ENCODE results near the gene PDSS2.
A peak's percentile ranks its signal among the peaks of the same experiment; 100 is the strongest.
"Not testable (repeated sequence)": the region's sequence is repeated elsewhere in the genome, so short reads cannot be mapped to it uniquely, and the experiment has no call there.

Gene PDSS2

DNA sequence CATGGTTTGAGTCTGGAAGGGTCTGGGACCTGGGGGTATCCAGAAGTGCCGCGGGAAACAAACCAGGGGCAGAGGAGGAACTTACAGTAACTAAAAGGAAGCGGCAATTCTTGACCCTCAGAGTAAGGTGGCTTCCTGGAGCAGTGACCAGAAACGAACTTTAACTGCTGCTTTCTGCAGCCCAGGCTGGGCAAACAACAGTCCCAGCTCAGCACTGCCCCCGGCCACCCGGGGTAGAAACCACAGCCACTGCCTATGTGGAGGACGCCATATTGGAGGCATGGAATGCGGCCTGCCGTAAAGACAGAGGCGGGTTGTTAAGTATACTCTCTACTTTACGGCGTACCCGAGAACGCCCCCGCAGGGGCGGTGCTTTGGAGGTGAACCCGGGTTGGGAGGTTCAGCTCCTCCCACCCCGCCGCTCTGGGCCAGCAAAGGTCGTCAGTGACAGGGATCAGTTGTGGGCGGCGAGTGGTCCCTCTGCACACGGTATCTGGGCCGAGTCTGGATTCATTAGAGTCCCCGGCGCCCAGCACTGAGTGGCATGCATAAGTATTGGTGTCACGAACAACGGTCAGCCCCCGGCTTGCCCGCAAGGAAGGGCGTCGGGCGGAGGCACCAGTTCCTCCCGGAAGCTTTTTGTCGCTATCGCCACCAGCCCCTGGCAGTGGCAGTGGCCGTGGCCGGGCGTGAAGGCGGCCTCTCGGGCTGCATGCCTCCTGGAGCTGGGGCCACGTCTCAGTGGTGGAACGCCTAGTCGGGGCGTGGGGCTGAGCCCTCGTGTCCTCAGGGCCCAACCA is at the start of gene PDSS2:
PDSS2 (minus strand) TSS at position 282 of the 800 bp plus-strand sequence; CDS start at position 3, 279 bp downstream.
- peak; percentile 93 to 98 (median 97) for DNase-seq (ENCODE audit: low read depth in 3 of 3)

GRCh38 chr6:107506145-107506544 is 46.8 kb upstream of the PDSS2 start:
- DNase-seq (ENCODE audit: low read depth in 3 of 3): no peak

DNA sequence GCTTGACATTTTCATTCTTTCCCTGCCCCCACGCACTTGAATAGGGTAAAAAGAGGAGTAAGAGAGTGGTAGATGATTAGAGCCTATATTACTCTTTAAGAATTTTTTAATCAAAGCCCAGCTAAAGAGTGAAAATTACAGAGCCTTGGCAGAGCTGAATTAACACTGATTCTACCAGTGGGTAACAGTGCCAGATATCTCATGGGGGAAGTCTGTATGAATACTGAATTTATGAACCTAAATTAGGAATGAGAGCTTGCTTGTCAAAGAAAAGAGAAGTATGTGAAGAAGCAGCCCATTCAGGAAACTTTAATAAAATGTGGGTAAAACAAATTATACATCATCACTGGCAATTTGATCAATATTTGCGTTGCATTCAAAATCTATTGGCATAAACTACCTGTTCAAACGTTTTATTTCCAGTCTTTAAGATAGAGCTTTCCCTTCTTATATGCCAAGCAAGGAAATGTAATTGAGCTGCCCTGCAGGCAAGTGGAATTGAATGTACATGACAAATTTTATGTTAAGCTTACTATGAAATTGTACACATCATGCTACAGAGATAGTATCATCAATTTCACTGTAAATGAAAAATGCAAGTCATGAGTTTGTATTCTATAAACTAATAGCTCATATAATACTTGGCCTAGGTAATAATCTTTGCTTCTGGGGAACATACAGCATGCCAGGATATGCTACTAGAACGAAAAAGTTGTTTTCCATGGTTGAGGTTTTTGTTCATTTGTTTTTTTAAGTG is 45.1 kb upstream of the PDSS2 start:
- no peak for DNase-seq (ENCODE audit: low read depth in 3 of 3)

- DNase-seq (ENCODE audit: low read depth in 3 of 3): no peak
Measured at GRCh38 chr6:107496892-107497684, 37.7 kb upstream of the PDSS2 start.

GRCh38 chr6:107495971-107496370 is 36.6 kb upstream of the PDSS2 start:
- no peak for DNase-seq (ENCODE audit: low read depth in 3 of 3)

GRCh38 chr6:107495196-107495643 is 35.9 kb upstream of the PDSS2 start:
- DNase-seq (ENCODE audit: low read depth in 3 of 3): no peak

GRCh38 chr6:107493158-107494057 is 34.0 kb upstream of the PDSS2 start:
- DNase-seq (ENCODE audit: low read depth in 3 of 3): no peak

DNA sequence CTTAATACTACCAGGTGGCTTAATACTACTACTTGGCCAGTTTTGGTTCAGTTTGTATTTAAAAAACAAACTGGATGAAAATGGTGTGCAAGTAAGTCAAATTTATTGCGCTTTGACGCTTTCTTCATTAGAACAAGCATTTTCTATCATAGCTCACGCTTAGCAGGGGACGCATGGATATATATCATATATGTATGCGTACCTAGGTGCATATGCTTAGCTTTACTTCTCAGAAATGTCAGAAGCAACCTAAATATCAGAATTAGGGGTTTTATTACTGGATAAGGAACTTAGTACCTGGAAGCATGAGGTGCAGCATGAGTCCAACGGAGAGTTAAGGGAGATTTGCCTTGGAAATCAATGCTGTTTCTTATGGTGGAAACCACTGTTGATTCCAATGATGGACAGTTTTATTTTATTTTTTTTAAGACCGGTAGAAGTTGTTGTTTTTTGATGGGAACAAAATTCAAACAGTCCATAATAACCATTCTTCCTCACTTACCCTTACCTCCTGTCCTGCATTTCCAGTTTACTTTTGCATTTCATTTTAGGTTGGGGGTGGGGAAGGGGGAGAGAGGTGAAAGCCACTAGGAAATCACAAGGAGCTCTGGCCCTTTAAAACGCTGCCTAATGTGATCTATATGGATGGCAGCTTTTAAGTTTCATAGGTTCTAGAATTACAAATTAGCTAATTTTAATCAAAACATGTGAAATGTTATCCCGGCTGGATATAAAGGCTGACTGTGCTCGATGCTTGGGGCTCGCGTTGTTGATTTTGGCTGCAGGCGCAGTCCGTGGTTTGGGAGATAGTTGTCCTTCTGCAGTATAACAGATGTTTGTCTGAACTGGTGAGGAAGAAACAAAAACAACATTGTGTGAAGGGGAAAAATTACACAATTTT is 32.6 kb upstream of the PDSS2 start:
- no peak for DNase-seq (ENCODE audit: low read depth in 3 of 3)

GRCh38 chr6:107491138-107491609 is 31.8 kb upstream of the PDSS2 start:
- no peak for DNase-seq (ENCODE audit: low read depth in 3 of 3)

GRCh38 chr6:107490566-107491137 is 31.3 kb upstream of the PDSS2 start:
- DNase-seq (ENCODE audit: low read depth in 3 of 3): no peak

DNA sequence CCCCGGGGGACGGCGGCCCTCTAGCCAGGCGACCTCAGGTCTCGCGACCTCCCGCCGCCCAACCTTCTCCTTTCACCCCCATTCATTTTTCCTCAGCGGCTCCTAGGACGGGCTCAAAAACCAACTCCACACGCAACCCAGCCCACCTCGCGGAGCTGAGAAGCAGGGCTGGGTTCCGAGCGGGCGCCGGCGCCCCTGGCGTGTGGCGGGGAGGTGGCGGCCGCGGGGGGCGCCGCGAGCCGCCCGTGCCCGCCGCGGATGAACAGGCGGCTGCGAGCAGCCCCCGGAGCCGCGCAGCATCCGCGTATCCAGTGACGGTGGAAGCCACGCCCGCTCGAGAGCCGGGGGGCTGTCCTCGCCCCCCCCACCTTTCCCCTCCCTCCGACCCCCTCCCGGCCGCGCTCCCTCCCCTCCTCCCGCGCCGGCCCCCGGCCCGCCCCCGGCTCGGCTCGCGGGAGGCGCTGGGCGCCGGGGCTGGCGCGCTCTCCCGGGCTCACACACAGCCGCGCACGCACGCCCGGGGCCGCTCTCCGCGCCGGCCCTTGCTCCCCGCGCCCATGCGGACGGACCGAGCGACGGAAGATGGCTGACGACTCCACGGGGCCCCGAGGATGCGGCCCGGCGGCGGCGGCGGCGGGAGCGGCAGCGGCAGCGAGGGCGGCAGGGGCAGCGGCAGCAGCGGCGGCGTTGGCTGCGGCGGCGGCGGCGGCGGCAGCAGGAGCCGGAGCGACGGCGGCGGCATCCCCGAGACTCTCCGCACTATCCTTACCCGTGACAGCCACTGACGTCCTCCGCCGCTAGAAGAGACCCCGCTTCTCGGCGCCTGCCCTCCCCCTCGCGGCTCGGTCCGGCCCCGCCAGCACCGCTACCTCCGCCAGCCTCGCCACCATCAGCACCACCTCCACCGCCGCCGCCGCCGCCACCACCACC is 30.5 kb upstream of the PDSS2 start, which contains the start of gene SOBP:
SOBP (plus strand) TSS at position 482 of the 930 bp plus-strand sequence. CDS start 500 bp downstream, outside the sequence.
- DNase-seq (ENCODE audit: low read depth in 3 of 3): peak in 1 of 3 donors; percentile 28

DNA sequence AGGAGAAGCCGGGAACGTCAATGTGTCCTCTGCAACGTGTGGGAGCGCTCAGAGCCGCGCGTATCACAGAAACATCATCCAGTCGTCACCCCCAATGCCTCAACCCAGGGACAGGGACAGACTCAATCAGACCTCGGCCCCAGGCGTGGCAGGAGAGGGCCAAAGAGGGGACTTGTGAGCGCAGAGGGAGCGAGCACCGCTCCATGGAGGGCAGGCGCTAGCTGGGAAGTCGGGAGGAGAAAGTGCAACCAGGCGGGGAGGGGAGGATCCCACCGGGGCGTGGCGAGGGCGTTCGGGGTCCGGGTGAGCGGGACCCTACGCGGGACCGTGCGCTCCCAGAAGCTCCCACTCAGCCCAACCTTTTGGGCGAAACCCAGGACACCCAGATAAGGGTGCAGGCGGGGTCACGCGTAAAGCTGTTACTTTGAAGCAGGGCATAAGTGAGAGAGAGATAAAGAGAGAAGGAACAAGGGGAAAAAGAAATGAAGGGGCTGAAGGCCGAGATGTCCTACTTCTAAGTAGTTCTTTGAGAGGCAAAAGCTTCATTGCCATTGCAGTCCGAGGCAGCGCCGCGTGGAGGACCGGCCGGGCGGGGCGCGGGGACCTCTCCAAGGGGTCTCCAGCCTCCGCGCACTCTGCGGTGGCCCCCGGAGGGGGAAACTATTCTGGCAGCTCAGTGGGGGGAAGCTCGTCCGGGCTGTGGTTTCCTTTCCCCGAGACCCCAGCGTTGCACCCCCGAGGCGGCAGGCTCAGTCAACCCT is 29.7 kb upstream of the PDSS2 start:
- peak in 1 of 3 donors; percentile 9 for DNase-seq (ENCODE audit: low read depth in 3 of 3)

DNA sequence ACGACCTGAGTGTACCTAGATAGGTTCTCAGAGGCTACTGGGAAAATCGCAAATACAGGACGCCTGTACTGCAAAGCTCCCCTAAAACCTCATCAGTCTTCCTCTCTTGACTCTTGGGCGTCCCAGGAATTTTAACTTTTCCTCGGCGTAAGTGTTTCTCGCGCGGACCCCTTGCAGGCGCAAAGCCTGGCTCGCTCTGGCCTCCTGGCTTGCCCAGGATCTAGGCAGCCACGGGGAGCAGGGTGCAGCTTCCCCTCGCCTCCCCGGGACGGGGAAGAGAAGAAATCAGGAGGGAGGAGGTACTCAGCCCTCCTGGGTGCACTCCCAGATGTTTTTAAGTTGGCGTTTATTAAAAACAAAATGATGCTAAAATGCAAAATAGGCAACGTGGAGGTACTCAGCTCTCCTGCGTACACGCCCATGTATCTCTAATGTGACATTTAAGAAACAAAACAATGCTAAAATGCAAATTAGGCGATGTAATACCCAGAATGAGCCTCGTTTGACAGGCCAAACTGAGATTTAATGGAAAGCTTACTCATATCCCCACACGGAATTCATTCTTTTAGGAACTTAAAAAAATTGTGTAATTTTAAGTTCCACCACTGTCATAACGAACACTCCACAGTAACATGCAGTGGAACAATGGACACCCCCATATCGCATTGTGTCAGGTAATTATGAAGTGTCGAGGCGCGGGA is 29.0 kb upstream of the PDSS2 start:
- DNase-seq (ENCODE audit: low read depth in 3 of 3): no peak

- no peak for DNase-seq (ENCODE audit: low read depth in 3 of 3)
Measured at GRCh38 chr6:107485157-107485556, 25.8 kb upstream of the PDSS2 start.

DNA sequence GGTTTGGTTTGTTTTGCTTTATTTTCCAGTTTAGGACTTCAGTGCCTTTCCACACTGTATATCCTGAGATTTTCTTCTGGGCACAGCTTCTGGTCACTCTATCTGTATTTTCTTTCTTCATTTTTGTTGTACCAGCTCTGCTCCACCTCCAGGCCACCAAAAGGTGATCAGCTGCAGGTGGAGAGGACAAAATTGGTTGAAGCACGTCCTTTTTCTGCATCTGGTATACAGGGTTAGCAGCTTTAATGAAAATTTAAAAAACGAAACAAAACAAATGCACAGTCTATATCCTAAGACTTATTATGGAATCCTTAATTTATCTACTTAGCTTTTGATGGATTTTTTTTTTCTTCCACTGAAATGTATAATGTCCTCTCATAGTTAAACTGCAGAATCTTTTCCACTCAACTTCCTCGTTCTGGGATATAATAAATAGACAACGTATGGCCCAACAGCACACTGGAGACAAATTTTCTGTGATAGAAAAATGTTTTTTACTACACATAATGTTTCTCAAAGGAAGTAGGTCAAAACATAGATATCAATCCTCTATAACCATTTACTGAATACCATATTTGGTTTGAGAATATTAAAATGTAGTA is 19.8 kb upstream of the PDSS2 start:
- no peak for DNase-seq (ENCODE audit: low read depth in 3 of 3)

GRCh38 chr6:107475826-107476225 is 16.5 kb upstream of the PDSS2 start:
- DNase-seq (ENCODE audit: low read depth in 3 of 3): not testable (repeated sequence)
